HCT116 (cell line): ENCODE data around the gene RGL2. TPM values are rescaled to one million over a fixed set of nuclear protein-coding genes. Genes with fewer than 3 reads are reported as not detected.
"Not testable (repeated sequence)": the region's sequence is repeated elsewhere in the genome, so short reads cannot be mapped to it uniquely, and the experiment has no call there.

Source experiments
- ATAC-seq: fragments of 200-7000 bp; cut with Tn5 transposase; 2 replicates; pipeline ENCODE4 v1.9.1; 2020; ENCODE audit warnings: mild to moderate bottlenecking, moderate library complexity
- BruUV-seq: library from RNA; stranded (reverse); fragments of 400-500 nt; replicated peaks from 2 replicates; lab custom pipeline; 2021; lab: Mats Ljungman, UMichigan
- CTCF ChIA-PET: fragments of 300-600 bp; sonication (Branson Sonifier 250); formaldehyde crosslinking; loops from one replicate; lab custom pipeline; 2021; ENCODE audit warnings: antibody characterized with exemption; lab: Charles Lee
- POLR2A ChIA-PET: fragments of 300-600, 350-600 bp; sonication (Branson Sonifier 250); formaldehyde crosslinking; loops from one replicate; lab custom pipeline; 2021; ENCODE audit warnings: antibody characterized with exemption; lab: Charles Lee
- RAD21 ChIA-PET, 2 experiments: fragments of 300-600 bp; sonication (Branson Sonifier 250); formaldehyde crosslinking; loops; one replicate each; lab custom pipeline; 2023; ENCODE audit warnings: low total read pairs in 2 of 2; ENCODE audit not compliant: uncharacterized antibody in 2 of 2, unreplicated experiment in 2 of 2, low non-redundant PET in 1 of 2; lab: Charles Lee
- DNase-seq: peaks from one replicate; pipeline ENCODE4 v3.0.0-alpha.2; 2010; ENCODE audit warnings: low read depth, low spot score
- H2AFZ ChIP-seq: fragments of 200-600 bp; shearing (Covaris generic), sonication (generic); 2 replicates; pipeline ENCODE4 v1.6.1; 2017; ENCODE audit warnings: low read depth, mixed run types, mixed read lengths, antibody characterized with exemption, low read length; ENCODE audit not compliant: poor library complexity, severe bottlenecking
- H3K27ac ChIP-seq: 2 replicates; pipeline ENCODE4 v1.5.1; 2012; ENCODE audit warnings: low read depth, low read length
- H3K27me3 ChIP-seq: fragments of 200-600 bp; sonication (generic); 2 replicates; pipeline ENCODE4 v1.6.1; 2016; ENCODE audit warnings: mixed run types, low read length, mixed read lengths; ENCODE audit not compliant: insufficient read depth
- H3K36me3 ChIP-seq, 2 experiments: fragments of 200-500 bp in 1 of 2; fragments of 200-600 bp in 1 of 2; sonication (Bioruptor generic) in 1 of 2; sonication (generic) in 1 of 2; 2 replicates each; pipeline versions ENCODE4 v1.5.1 to v1.6.1; 2014 to 2016; ENCODE audit warnings: low read length in 2 of 2, inconsistent platforms in 1 of 2, mixed read lengths in 1 of 2, mixed run types in 1 of 2; ENCODE audit not compliant: insufficient read depth in 2 of 2, control insufficient read depth in 1 of 2
- H3K4me1 ChIP-seq, 2 experiments: fragments of 200-600 bp in 1 of 2; sonication (generic) in 1 of 2; 2 replicates each; pipeline versions ENCODE4 v1.5.1 to v1.6.1; 2012 to 2017; ENCODE audit warnings: low read length in 2 of 2, inconsistent platforms in 1 of 2, mild to moderate bottlenecking in 1 of 2, mixed read lengths in 1 of 2, mixed run types in 1 of 2, moderate library complexity in 1 of 2; ENCODE audit not compliant: insufficient read depth in 2 of 2, control insufficient read depth in 1 of 2
- H3K4me2 ChIP-seq: fragments of 200-600 bp; sonication (generic); 2 replicates; pipeline ENCODE4 v1.6.1; 2017; ENCODE audit warnings: mixed run types, low read length, mixed read lengths
- H3K4me3 ChIP-seq, 2 experiments: fragments of 200-600 bp in 1 of 2; sonication (generic) in 1 of 2; replicated peaks in 1 of 2; 2 replicates each; pipeline ENCODE4 v1.5.1; 2011 to 2016; ENCODE audit warnings: low read length in 2 of 2, control low read depth in 1 of 2, low read depth in 1 of 2, mild to moderate bottlenecking in 1 of 2, mixed read lengths in 1 of 2, mixed run types in 1 of 2
- H3K79me2 ChIP-seq: fragments of 200-600 bp; sonication (generic); 2 replicates; pipeline ENCODE4 v1.6.1; 2017; ENCODE audit warnings: mild to moderate bottlenecking, mixed run types, low read length, moderate library complexity, mixed read lengths; ENCODE audit not compliant: insufficient read depth
- H3K9ac ChIP-seq: fragments of 200-600 bp; sonication (generic); 2 replicates; pipeline ENCODE4 v1.6.1; 2016; ENCODE audit warnings: low read length, mixed read lengths
- H3K9me2 ChIP-seq: fragments of 200-600 bp; sonication (generic), shearing (Covaris generic); 2 replicates; pipeline ENCODE4 v1.6.1; 2017; ENCODE audit warnings: mixed run types, mild to moderate bottlenecking, moderate library complexity; ENCODE audit not compliant: insufficient read depth
- H3K9me3 ChIP-seq, 2 experiments: fragments of 200-500 bp in 1 of 2; fragments of 200-600 bp in 1 of 2; sonication (Bioruptor generic) in 1 of 2; sonication (generic) in 1 of 2; 2 replicates each; pipeline ENCODE4 v1.6.1; 2014 to 2017; ENCODE audit warnings: low read length in 2 of 2, mixed read lengths in 2 of 2, inconsistent platforms in 1 of 2, low read depth in 1 of 2, mild to moderate bottlenecking in 1 of 2, mixed run types in 1 of 2, moderate library complexity in 1 of 2; ENCODE audit not compliant: control insufficient read depth in 1 of 2, insufficient read depth in 1 of 2
- H4K20me1 ChIP-seq: fragments of 200-600 bp; sonication (generic), shearing (Covaris generic); 2 replicates; pipeline ENCODE4 v1.6.1; 2017; ENCODE audit warnings: mixed run types, mild to moderate bottlenecking, moderate library complexity; ENCODE audit not compliant: insufficient read depth
- CEBPB ChIP-seq: IDR thresholded peaks from 2 replicates; pipeline ENCODE4 v1.6.1; 2012; ENCODE audit warnings: low read depth
- ELF1 ChIP-seq: IDR thresholded peaks from 2 replicates; pipeline ENCODE4 v1.6.1; 2012; ENCODE audit warnings: low read depth, borderline replicate concordance
- EZH2 ChIP-seq: fragments of 200-600 bp; sonication (generic); IDR thresholded peaks from 2 replicates; pipeline ENCODE4 v1.6.1; 2017; ENCODE audit warnings: antibody characterized with exemption, mixed run types
- YY1 ChIP-seq: IDR thresholded peaks from 2 replicates; pipeline ENCODE4 v1.6.1; 2011; ENCODE audit warnings: low read length, low read depth, moderate library complexity, mild to moderate bottlenecking; ENCODE audit not compliant: insufficient replicate concordance; ENCODE audit errors: extremely low read depth
- intact Hi-C: fragments of 100-400 bp; cut with micrococcal nuclease; formaldehyde crosslinking; loops from 2 replicates; pipeline ENCODE4 v1.10.0; 2022
- total RNA-seq: library from RNA; stranded (reverse); gene quantifications from one replicate; pipeline ENCODE4 v1.2.1, GENCODE V29; 2021; ENCODE audit not compliant: unreplicated experiment
- TF ChIP-seq, protein P1 (sequence below): IDR thresholded peaks from 2 replicates; pipeline ENCODE4 v1.6.1; 2012; ENCODE audit warnings: low read depth
- TF ChIP-seq, protein P2 (sequence below), 3 experiments: fragments of 200-600 bp in 1 of 3; sonication (generic) in 1 of 3; IDR thresholded peaks in 2 of 3; conservative IDR thresholded peaks in 1 of 3; 2 replicates each; pipeline ENCODE4 v1.5.1; 2012 to 2017; ENCODE audit warnings: low read depth in 2 of 3, low read length in 2 of 3, antibody characterized with exemption in 1 of 3, borderline replicate concordance in 1 of 3, control low read depth in 1 of 3, mild to moderate bottlenecking in 1 of 3, mixed read lengths in 1 of 3, mixed run types in 1 of 3, moderate library complexity in 1 of 3; ENCODE audit not compliant: insufficient read depth in 1 of 3

RGL2 gene
- total RNA-seq, 1 experiment from 2014 or later = 53.4 TPM

DNA sequence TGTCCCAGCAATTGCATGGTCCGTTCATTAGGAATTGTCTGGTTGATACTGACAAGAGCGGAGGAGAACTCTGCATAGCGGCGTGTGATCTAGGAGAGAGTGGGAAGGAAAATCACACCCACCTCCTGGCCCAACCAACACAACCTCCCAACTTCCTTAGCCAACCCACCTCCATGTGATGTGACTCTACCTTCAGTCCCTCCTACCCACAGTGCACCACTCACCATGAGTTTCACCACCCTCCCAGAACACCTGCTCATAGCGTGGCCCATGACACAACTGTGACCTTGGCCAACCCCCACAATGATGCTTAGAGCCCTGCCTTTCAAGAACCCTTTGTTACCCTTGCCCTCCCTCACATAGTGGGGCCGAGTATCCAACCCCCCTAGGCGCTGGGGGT lies 34.7 kb downstream of the RGL2 start:
- 0 out of 2 replicates have a peak, but pooled peaks have one; percentile 12 for ATAC-seq
- peaks cover 7 to 32% of the 10 kb centered on the region in 2 experiments; a peak in 3 of 4 replicates for H3K36me3 ChIP-seq
- POLR2A ChIA-PET = interaction anchor here (1.2 kb wide), 1 partner anchor 131 kb away, joined by 3 read pairs; no protein-coding TSS in a partner anchor

GRCh38 chr6:33262490-33262889 lies 36.3 kb downstream of the RGL2 start:
- ATAC-seq, intact Hi-C loops, DNase-seq, H3K27ac ChIP-seq, H2AFZ ChIP-seq, H3K9ac ChIP-seq, H3K27me3 ChIP-seq, BruUV-seq, H3K4me2 ChIP-seq, H3K9me2 ChIP-seq, H4K20me1 ChIP-seq, H3K79me2 ChIP-seq, H3K4me3 ChIP-seq, H3K9me3 ChIP-seq, RAD21 ChIA-PET: not testable (repeated sequence)
- Histone ChIP-seq H3K36me3 (peaks cover 4 to 18% of the 10 kb centered on the region in 2 experiments; a peak in 3 of 4 replicates), H3K4me1 (peaks cover 33 to 47% of the 10 kb centered on the region in 2 experiments)
- ChIA-PET CTCF (interaction anchor here (5.1 kb wide), 1 partner anchor 14 kb away, joined by 33 read pairs; no protein-coding TSS in a partner anchor), POLR2A (interaction anchor here (0.6 to 4.5 kb wide), 3 partner anchors 9 to 63 kb away, joined by 6 to 19 read pairs (median 19); partner anchors contain the start of genes RPS18 and VPS52)

More for the DNA sequence above, 34.7 kb downstream of the RGL2 start:
- H2AFZ ChIP-seq = no peak overlapping the region
- H3K4me3 ChIP-seq = no peak overlapping the region
- CTCF ChIA-PET = no interaction called here
- DNase-seq = no peak
- H4K20me1 ChIP-seq = no peaks in the 10 kb centered on the region
- H3K4me2 ChIP-seq = no peak overlapping the region
- BruUV-seq = no TSS peak
- intact Hi-C loops = no loop called here
- TF ChIP-seq YY1 = no peak
- TF ChIP-seq ELF1 = no peak
- TF ChIP-seq, protein P1, sequence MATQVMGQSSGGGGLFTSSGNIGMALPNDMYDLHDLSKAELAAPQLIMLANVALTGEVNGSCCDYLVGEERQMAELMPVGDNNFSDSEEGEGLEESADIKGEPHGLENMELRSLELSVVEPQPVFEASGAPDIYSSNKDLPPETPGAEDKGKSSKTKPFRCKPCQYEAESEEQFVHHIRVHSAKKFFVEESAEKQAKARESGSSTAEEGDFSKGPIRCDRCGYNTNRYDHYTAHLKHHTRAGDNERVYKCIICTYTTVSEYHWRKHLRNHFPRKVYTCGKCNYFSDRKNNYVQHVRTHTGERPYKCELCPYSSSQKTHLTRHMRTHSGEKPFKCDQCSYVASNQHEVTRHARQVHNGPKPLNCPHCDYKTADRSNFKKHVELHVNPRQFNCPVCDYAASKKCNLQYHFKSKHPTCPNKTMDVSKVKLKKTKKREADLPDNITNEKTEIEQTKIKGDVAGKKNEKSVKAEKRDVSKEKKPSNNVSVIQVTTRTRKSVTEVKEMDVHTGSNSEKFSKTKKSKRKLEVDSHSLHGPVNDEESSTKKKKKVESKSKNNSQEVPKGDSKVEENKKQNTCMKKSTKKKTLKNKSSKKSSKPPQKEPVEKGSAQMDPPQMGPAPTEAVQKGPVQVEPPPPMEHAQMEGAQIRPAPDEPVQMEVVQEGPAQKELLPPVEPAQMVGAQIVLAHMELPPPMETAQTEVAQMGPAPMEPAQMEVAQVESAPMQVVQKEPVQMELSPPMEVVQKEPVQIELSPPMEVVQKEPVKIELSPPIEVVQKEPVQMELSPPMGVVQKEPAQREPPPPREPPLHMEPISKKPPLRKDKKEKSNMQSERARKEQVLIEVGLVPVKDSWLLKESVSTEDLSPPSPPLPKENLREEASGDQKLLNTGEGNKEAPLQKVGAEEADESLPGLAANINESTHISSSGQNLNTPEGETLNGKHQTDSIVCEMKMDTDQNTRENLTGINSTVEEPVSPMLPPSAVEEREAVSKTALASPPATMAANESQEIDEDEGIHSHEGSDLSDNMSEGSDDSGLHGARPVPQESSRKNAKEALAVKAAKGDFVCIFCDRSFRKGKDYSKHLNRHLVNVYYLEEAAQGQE = no peak
- TF ChIP-seq EZH2 = no peak
- TF ChIP-seq, protein P2, sequence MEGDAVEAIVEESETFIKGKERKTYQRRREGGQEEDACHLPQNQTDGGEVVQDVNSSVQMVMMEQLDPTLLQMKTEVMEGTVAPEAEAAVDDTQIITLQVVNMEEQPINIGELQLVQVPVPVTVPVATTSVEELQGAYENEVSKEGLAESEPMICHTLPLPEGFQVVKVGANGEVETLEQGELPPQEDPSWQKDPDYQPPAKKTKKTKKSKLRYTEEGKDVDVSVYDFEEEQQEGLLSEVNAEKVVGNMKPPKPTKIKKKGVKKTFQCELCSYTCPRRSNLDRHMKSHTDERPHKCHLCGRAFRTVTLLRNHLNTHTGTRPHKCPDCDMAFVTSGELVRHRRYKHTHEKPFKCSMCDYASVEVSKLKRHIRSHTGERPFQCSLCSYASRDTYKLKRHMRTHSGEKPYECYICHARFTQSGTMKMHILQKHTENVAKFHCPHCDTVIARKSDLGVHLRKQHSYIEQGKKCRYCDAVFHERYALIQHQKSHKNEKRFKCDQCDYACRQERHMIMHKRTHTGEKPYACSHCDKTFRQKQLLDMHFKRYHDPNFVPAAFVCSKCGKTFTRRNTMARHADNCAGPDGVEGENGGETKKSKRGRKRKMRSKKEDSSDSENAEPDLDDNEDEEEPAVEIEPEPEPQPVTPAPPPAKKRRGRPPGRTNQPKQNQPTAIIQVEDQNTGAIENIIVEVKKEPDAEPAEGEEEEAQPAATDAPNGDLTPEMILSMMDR (IDR thresholded peaks at IDR 0.05 in 2 of 3, conservative IDR thresholded peaks at IDR 0.05 in 1 of 3; ENCODE audit: borderline replicate concordance in 1 of 3, insufficient read depth in 1 of 3, low read depth in 2 of 3, low read length in 2 of 3) = no peak
- no peak for TF ChIP-seq CEBPB
- H3K79me2 ChIP-seq = no peaks in the 10 kb centered on the region
- H3K9me3 ChIP-seq = no peaks in the 10 kb centered on the region
- RAD21 ChIA-PET = no interaction called here
- no peak overlapping the region for H3K9ac ChIP-seq
- H3K27me3 ChIP-seq = no peaks in the 10 kb centered on the region
- H3K27ac ChIP-seq = no peak overlapping the region; the same call in 1 of the 2 replicates
- H3K9me2 ChIP-seq = no peaks in the 10 kb centered on the region
- peaks cover 18 to 32% of the 10 kb centered on the region in 2 experiments for H3K4me1 ChIP-seq
